HG02981 (cell line): Measurements from ENCODE around the gene MTAP.

Experiments
- ATAC-seq: cut with Tn5 transposase; IDR thresholded peaks from one replicate; pipeline ENCODE4 v1.9.1; 2021; ENCODE audit warnings: mild to moderate bottlenecking, moderate library complexity; ENCODE audit not compliant: unreplicated experiment

Gene MTAP

DNA sequence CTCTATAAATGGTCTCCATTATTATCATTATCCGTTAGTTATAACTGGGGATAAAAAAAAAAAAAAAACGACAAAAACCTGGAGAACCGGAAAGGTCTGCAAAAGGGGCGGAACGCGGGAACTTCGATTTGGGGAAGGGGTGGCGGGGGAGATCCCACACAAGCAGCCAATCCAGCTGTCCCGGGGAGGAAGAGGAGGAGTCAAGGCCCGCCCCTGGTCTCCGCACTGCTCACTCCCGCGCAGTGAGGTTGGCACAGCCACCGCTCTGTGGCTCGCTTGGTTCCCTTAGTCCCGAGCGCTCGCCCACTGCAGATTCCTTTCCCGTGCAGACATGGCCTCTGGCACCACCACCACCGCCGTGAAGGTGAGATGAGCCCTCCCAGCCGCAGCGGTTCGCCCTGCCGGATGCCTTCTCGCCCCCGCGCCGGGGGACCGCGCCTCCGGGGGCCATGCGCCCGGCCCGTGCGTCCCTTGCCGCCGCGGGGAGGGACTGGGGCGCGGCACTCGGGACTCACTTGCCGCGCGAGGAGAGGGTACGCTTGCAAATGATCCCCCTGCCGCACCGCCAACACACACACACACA, at the start of gene MTAP:
MTAP (plus strand) TSS at position 219 of the 583 bp plus-strand sequence; CDS start at position 332, 113 bp downstream.
- ATAC-seq: peak; percentile 87

DNA sequence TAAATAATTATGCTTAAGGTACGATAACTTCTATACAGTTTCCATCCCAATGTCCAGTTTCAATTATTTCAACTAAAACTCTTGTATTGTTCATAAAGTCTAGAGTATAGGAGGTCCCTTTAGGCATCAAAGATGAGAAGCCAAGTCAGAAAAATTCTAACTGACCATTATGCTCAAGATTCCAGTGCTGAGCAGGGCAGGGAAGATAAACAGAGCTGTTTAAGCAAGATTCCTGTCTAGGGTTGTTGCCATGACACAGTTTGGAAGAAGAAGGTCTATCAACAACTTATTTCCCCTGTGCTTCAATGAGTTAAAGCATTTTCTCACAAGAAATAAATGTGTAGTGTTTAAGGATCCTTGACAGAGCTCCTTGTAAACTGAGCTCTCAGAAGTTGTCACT, 48.9 kb upstream of the MTAP start:
- ATAC-seq: no peak

DNA sequence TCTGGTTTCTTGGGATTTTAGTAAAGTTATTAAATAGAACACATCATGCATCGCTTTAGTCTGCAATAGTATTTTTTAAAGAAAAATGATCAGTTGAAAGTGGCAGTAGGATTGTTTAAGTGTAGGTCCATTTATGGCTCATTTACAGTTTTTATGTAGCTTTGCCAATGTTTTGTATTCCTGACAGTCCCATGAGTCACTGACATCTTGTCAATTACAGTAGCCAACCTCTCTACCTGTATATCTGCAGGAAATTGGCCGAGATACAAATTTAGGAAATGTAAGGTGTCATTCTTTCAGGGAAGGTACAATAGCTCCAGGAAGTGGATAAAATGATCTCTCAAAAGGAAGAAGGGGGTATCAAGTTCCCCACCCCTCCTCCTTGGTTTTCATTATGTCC, 47.7 kb upstream of the MTAP start:
- no peak for ATAC-seq

- no peak for ATAC-seq
Observed at GRCh38 chr9:21758540-21758939, 43.9 kb upstream of the MTAP start.

- peak; percentile 89 for ATAC-seq
Observed at GRCh38 chr9:21761309-21761901, 41.0 kb upstream of the MTAP start.

DNA sequence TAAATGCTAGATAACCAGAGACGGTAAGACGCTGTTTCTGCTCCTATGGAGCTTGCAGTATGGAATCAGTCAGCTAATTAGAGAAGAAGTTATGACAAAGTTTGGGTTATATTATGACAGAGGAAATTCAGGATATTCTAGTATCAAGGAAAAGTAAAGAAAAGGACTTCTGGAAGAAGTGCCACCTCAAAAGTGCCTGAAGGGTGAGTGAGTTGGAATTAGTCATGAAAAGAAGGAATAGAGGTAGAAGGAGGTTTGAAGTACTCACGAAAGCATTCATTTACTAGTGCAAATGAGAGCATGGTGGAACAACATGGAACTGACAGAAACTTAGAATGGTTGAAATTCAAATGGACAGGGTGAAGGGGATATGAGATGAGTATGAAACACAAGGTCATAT, 40.4 kb upstream of the MTAP start:
- no peak for ATAC-seq

GRCh38 chr9:21764846-21765245, 37.6 kb upstream of the MTAP start:
- no peak for ATAC-seq

DNA sequence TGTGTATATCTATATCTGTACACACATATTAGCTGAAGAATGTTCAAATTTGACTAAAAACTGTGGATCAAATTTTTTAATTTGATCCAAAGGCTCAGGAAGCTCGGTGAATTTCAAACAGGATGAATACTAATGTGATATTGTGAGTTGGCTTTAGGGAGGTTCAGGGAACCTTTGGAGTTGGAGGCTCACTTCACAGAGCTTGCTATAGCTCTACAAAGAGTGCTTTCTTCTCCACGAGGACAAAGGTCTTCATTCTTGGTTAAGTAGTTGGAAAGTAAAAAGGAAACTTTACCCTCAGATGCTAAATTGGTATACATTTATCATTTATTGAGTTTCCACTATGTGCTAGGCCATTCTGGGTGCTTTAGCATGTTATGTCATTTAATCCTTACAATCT, 36.3 kb upstream of the MTAP start:
- ATAC-seq: no peak

- no peak for ATAC-seq
Observed at GRCh38 chr9:21770871-21771560, 31.4 kb upstream of the MTAP start.

- ATAC-seq: no peak
Observed at GRCh38 chr9:21777701-21778100, 24.7 kb upstream of the MTAP start.

DNA sequence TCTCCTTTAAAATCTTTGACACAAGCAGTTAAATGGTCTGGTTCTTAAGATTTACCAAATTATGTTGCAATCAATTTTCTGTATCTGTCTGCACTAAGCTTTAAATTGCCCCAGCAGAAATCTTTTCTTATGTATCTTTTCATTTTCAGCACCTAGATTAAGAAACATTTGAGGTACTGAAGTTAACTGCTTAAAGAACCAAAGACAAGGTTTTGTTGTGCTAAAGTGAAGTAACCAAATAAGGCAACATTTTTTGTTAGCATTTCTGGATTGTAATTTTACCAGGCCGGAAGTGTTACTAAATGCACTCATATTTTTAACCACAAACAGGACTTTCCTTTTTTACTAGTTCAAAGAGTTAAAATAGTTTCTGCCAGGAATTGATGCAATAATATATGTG, 24.1 kb upstream of the MTAP start:
- no peak for ATAC-seq

GRCh38 chr9:21779397-21779796, 23.0 kb upstream of the MTAP start:
- ATAC-seq: no peak

- ATAC-seq: no peak
Observed at GRCh38 chr9:21781656-21782055, 20.8 kb upstream of the MTAP start.

DNA sequence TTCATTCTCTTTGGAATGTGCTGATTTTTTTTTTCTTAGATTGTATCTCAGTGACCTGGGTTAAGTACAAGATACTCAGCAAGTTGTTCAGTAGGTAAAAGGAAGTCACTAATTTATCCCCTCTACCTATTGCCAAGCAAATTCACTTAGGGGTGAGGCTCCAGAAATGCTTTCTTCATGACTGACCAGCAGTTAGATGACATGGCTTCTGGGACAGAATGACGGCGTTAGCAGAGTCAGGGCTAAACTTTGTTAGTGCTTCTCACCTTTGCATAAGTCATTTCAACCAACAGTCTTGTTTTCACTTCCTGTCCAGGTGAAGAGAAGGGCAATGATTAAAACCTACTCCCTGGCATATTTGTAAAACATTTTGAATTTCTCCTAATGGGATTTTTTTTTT, 20.2 kb upstream of the MTAP start:
- ATAC-seq: peak; percentile 63

GRCh38 chr9:21788752-21789151, 13.7 kb upstream of the MTAP start:
- no peak for ATAC-seq

GRCh38 chr9:21789541-21790037, 12.8 kb upstream of the MTAP start:
- peak; percentile 100 for ATAC-seq

- no peak for ATAC-seq
Observed at GRCh38 chr9:21795483-21795882, 7.0 kb upstream of the MTAP start.

DNA sequence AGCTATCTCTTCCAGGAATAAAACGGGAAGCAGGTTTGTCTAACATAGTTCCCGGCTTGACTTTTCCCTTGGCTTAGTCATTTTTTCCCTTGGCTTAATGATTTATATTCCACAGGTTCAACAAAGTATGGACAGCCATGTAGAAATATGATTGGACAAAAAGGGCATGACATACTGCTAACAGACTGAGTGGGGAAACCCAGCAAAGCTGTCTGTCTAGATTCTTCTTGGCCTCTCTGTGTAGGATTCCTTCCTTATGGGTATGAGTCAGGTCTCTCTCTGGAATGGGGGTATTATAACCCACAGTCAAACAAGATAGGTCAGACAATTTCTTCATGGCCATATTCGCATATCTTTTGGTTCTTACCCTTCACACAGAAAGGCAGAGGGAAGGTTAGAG, 5.7 kb upstream of the MTAP start:
- ATAC-seq: no peak

DNA sequence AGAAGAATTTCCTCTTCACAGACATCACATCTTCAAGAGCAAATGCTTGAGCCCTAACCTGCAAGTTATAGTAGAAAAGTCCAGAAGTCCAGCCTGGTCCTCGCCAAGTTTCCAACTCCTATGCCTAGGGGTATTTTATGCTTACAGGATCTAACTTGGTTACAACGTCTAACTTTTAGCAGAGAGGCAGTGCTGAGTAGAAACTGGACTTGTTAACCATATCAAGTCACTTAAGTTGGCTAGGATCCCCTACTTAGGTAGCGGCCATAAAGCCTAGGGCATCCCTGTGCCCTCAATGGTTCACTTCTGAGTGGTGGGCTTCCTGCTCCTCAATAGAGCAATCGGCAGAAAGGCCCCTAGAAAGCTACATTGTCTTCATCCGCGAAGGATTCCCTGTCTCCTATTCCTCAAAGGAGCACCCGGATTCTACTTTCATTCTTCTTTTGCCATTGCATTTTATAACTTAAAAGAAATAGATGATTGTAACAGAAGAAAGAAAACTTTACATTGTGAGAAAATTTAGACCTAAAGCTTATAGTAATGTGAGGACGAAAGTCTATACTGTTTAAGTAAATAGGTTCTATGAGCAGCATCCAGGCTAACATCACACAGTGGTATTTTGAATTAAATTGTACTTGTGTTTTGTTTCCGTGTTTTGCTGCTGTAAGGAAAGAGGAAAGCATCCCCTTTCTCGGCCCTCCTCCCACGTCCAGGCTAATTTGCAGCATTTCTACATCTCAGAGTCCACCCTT, 1.3 kb upstream of the MTAP start:
- ATAC-seq: no peak

DNA sequence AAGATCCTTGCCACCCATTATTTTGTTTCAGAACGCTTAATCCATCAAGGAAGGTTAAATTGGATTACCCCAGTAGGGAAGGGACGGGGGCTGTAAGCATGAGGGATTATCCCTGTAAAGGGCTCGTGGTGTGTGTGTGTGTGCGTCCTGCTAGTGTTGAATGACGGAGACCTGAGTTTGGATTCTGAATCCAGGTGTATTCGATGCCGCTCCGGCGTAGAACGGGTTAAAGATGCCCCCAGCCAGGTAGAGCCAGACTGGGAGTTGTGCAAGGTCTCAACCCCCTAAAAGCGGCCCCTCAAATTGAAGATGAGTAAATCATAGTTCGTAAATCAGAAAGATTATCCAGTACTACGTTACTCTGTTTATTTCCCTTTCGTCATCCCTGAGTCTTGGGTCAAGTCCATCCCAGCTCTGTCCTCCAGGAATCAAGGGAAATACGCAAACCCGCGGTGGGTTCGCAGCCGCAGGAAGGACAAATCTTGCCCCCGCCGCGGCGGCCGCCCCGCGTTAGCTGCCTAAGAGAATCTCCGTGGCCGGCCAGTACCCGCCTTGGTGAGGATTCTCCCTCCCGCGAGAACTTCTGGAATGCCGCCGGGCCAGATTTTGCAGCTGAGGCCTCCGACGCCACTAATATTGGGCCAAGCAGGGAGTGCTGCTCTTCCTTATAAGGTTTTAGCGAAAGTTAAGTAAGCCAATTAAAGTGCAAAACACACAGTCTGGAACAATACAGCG, 586 bp upstream of the MTAP start:
- peak; percentile 11 for ATAC-seq

DNA sequence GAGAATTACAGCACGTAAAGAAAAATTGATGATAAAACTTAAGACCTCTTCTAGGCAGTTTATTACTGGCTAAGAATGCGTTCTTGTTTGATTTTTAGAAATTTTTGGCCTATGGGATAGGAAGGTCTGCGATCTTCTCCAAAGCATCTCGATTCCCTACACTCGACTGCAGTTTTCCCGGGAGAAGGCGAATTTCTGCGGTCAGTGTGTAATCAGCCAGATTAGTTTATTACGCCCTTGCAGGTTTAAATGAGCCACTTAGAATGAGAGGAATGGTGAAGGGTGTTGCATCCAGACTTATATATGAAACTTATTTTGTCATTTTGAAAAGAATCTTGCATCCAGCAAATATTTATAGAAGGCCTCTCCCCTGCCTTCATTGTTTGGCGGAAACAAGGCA, 1.2 kb downstream of the MTAP start:
- no peak for ATAC-seq
